Middle frontal gyrus (tissue), 1 donor: ENCODE data around the gene CHEK1.
"Not testable (repeated sequence)": the region's sequence is repeated elsewhere in the genome, so short reads cannot be mapped to it uniquely, and the experiment has no call there.

Experiments used
- DNase-seq: peaks from one replicate; pipeline ENCODE4 v3.0.0-alpha.2; 2015; ENCODE audit warnings: low spot score; ENCODE audit errors: extremely low spot score

Gene CHEK1

DNA sequence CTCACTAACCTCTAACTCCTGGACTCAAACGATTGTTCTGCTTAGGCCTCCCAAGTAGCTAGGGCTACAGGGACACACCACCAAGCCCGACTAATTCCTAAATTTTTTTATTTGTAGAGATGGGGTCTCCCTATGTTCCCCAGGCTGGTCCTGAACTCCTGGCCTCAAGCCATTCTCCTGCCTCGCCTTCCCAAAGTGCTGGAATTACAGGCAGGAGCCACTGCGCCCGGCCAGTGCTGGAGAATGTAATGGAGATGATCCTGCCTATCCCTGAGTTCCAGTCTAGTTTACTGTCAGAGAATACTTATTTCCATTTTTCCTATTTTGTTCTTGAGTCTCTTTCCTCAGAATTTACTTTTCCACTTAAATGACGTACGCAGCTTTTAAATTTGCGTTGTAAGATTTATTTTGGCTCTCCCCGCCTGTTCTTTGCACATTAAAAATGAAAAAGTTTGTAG is at the start of gene CHEK1:
Gene CHEK1 (plus strand): TSS at position 408 of the 458 bp plus-strand sequence. CDS start 1,606 bp downstream, outside the sequence.
- no peak for DNase-seq

DNA sequence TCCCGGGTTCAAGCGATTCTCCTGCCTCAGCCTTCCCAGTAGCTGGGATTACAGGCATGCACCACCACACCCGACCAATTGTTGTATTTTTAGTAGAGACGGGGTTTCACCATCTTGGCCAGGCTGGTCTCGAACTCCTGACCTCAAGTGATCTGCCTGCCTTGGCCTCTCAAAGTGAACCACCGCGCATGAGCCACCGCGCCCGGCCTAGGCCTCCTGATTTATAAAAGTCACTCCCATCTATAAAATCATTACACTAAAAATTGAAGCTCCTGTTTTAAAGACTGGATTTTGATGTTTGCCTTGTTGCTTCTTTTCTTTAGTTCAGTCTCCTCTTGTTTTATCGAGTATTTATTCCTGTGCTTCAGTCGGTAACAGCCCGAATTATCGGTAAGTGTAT is 47.8 kb upstream of the CHEK1 start:
- DNase-seq, result not testable (repeated sequence)

DNA sequence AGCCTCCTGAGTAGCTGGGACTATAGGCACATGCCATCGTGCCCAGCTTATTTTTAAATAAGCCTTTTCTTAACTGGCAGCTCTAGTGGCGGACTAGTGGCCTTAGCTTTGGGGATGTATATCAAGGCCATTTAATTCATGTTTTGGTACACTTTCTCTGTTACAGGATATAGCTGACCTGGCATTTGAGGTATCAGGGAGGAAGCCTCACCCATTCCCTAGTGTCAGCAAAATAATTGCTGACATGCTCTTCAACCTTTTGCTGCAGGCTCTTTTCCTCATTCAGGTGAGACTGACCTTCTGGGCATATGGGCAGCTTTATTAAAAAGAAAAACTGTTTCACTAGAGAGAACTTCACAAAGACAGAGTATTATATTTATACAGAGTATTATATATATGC is 46.2 kb upstream of the CHEK1 start:
- no peak for DNase-seq

DNA sequence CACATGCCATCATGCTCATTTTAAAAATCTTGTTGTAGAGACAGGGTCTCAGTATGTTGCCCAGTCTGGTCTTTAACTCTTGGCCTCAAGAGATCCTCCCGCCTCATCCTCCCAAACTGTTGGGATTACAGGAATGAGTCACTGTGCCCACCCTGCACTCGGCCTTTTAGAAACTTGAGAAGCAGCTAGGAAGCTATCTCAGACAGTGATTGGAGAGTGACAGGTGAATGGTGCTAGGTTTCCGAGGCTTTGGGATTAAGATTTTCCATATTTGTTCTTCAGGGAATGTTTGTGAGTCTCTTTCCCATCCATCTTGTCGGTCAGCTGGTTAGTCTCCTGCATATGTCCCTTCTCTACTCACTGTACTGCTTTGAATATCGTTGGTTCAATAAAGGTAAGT is 45.2 kb upstream of the CHEK1 start:
- no peak for DNase-seq

DNA sequence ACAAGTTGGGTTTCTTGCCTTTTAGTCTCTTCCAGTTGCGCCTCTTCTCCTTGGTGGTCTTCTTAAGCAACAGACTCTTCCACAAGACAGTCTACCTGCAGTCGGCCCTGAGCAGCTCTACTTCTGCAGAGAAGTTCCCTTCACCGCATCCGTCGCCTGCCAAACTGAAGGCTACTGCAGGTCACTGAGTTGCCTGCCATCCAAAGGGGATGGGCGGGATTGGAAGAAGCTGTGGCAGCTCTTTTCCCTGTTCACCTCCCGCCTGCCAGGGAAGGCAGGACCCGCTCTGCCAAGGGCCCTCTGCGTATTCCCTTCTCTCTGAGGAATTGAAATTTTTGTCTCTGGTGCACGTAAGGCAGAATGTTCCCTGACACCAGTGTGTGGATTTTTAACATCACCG is 41.5 kb upstream of the CHEK1 start:
- no peak for DNase-seq

DNA sequence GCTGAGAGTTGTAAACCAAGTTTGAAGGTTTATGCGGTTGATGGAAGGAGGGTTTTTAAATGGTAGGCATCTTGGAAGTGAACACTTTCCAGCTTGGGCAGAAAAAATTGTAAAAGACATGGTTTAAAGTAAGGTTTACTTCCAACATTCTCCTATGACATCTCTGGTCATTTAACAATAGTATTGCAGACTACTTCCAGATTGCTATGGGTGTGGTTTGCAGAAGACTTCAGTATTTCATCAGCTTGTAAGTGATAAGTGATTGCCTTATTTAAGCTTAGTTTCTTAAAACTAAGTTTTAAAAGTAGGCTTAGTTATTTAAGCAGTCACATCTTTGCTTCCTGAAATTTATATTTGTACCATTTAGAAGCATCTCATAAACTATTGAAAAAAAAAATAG is 39.5 kb upstream of the CHEK1 start:
- DNase-seq, result no peak

DNA sequence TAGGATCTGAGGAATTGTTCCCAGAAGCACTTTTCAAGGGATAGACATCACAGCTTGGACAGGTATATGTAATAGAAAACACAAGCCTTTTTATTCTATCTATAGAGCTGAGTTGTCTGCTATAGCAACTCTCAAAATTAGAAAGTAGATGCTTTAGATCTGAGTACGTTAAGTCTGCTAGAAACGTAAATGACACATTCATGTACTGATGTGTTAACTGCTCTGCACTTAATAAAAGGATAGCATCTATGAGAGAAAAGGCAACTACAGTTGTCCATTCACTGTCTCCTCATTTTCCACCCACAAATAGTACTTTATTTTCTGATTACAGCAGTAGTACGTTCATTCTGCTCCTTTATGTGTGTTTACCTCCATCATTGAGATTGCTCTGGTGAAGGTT is 38.3 kb upstream of the CHEK1 start:
- no peak for DNase-seq

DNA sequence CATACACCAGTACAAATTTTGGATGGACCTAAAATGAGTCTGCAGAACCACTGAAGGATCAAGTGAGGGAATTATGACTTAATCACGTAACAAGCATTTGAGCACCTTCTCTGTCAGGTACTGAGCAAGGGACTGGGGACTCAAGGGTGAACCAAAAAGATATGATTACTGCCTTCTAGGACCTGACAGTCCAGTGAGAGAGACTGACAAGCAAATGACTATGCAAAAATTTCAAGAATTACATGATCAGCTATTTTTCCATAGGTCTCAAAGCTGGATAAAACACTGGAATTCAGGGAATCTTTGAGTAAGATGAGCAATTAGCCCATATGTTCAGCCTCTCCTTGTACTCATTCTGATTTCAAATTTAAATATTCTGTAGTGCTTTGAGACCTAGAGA is 37.5 kb upstream of the CHEK1 start:
- DNase-seq, result no peak

DNA sequence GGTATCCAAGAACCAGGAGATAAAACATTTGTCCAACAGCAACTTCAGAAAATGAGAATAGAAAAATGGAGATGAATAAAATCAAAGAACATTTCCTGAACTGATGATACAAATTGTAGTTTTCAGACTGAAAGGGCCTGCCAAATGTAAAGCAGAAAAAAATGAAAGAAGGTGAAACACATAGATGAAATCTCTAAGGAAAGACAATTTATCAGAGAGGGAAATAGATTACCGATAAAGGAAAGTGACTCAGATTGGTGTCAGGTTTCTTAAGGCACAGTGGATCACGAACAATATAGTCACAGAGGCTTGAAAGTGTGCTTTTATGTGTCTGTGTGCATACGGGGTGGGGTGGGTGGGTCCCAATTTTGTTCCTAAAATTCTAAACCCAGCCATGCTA is 36.5 kb upstream of the CHEK1 start:
- DNase-seq, result no peak

DNA sequence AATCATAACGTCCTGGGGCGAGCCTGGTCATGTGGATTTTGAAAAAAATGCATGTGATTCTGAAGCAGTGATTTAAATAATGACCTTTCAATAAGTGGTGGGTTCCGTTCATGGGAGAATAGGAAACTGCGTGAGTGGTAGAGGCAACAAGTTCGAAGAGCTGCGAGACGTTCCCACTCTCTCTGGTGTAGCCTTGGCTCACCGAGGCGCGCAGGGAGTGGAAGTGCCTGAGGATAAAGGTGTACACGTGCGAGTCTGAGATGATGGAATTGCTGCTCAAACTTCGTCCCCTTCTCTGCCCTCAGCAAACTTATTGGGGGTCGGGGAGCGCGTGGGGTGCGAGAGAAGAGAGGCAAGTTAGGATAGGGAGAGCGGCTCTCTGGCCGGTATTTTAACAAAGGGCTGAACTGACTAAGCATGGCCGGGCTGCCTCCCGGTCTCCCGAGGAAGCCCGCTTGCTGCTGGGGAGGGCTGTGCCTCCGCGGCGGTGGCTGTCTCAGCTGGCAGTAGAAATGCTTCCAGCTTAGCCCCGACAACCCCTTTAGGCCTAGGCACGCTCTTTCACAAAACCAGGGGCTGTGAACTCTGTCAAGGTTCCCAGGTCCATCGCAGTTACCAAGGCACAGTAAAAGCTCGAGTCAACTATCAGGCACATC is 33.2 kb upstream of the CHEK1 start:
- no peak for DNase-seq

DNA sequence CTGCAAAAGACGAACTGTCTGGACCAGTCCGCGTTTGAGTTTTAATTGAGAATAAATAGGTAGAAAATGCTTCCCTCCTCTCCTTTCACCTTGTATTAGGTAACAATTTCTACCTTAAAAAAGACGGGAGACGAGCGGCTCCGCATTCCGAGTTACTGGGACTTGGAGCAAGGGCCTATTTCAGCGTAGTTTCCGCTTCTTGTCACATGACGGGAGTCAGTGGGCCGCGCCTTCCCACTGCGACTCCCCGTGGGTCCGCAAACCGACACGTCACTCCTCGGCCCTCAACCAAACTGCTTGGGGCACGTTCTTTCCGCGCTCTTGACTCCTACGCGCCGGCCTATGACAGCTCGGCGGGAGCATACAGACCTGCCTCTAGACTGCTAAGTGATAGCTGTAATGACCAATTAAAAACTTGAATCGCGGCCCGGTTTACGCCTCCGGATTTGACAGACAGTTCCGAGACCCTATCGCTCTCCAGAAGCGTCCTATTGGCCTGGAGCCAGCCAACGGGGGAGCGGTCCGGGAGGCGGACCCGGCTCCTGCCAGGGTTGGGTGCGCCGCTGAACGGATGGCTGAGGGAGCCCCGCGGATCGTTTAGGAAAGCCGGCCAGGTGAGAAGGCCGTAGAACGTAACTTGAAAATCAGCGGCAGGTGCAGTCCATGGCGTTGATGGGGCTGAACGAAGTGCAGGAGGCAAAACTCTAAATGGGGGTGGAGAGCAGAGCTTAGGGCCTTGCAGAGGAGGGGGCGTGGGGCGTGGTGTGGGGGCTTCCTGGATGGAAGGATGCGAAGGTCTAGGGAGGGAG is 32.5 kb upstream of the CHEK1 start, which contains the start of gene STT3A:
Gene STT3A (plus strand): TSS at position 548 of the 809 bp plus-strand sequence. CDS start 3,064 bp downstream, outside the sequence.
- DNase-seq, result peak; percentile 100

DNA sequence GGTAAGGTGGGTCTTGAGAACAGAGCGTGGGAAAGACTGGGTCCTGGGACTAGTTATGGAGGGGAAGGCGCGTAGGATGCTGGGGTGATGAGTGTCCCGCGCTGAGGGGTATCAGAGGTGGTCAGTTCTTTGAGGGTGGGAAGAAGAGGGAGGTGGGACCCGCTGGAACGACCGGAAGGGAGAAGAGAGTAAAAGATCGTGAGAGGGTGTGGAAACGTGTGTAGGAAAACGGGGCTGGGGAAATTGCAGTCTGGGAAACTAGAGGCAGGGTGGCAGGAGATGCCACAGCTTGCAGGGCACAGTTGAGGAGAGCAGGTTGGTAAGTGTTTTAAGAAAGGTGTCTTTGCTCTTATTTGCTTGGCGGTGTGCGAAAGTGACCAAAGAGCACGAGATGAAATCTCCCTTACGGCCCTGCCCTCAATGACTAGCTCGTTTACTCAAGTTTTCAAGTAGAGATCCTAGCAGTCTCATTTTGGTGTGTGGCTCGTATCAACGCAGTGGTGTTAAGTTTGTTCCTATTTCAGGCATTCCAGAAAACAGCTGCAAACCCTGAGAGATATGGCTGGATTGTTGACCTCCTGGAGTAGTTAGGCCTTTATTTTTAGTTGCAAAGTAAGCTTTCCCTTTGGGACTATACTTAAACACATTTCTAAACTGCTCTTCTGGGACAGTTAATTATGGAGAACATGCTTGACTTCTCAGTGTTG is 31.7 kb upstream of the CHEK1 start:
- no peak for DNase-seq

DNA sequence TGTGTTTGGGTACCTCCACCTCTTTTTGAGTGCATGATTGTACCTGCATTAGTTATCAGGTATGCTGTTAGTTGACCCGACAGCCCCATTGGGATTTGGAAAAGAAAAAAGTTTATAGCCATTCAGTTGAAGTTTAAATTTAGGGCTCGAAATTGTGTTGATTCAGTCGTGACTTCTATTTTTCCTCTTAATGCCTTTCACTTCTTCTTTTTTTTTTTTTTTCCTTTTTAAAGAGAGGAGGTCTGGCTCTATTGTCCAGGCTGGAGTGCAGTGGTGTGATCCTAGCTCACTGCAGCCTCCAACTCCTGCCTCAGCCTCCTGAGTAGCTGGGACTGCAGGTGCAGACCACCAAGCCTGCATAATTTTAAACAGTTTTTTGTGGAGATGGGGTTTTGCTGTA is 30.0 kb upstream of the CHEK1 start:
- DNase-seq, result no peak

DNA sequence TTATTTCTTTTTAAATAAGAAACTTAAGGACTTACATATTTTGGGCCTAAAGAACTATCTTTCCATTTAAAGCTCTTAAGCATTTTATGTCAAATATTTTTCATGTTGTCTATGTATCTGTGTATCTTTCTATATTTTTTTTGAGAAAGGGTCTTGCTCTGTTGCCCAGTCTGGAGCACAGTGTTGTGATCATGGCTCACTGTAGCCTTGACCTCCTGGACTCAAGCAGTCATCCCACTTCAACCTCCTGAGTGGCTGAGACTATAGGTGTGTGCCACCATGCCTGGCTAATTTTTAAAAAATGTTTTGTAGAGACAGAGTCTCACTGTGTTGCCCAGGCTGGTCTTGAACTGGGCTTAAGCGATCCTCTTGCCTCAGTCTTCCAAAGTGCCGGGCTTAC is 24.3 kb upstream of the CHEK1 start:
- DNase-seq, result no peak

DNA sequence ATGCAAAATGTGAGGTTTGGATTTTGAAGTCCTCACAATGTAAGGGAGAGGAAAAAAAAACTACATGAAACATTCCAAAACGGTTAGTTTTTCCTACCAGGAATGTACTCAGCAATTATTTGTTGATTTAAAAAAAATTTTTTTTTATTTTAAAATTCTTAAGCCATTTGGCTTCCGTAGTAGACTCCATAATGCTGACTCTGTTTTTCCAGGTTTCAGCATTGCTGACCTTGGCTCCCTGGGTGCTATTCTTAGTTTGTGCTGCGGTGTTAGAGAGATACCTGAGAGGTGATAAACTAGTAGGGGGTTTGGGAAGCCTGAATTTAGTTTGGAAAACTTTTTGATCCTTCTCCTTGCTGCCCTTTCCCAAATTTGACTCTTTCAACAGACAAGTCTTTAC is 21.8 kb upstream of the CHEK1 start:
- DNase-seq, result no peak

DNA sequence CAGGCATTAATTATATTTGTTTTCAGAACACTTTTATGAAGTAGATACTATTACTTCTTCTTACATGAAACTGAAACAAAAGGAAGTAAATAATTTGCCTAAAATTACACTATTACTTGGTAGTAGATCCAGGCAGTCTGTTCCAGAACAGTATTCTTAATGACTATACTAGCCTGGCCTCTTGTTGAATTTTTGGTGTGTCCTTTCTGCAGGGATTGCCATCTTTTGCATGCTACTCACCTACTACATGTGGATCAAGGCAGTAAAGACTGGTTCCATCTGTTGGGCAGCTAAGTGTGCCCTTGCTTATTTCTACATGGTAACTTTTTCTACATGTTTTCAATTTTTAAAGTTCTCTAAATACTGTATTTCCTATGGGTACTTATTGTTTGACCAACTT is 19.5 kb upstream of the CHEK1 start:
- no peak for DNase-seq

DNA sequence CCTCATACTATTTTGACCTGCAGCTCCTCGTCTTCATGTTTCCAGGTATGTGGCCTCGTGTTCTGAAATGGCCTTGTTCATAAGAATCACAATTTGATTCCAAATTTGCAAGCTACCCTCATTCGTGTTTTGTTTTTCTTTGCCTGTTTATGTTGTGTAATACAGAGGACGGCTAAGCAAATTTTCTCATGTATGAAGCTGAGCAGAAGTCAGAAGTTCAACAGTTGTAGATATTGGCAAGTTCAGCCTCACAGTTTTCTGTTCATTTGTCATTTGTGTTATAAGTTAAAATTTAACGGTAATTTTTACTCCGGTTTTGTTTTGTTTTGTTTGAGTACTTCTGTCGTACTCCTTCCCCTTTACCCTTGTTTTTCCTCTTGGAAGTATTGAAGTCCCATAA is 15.4 kb upstream of the CHEK1 start:
- no peak for DNase-seq

DNA sequence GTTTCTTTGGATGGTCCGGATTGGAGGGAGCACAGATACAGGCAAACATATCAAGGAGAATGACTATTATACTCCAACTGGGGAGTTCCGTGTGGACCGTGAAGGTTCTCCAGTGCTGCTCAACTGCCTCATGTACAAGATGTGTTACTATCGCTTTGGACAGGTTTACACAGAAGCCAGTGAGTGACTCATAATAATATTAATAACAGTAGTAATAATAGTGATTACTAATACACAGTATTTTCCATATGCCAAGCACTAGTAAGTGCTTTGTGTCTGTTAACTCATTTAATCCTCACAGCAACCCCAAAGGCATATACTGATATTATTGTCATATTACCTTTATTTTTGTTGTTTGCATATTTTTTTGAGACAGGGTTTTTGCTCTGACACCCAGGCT is 6.6 kb upstream of the CHEK1 start:
- DNase-seq, result no peak

DNA sequence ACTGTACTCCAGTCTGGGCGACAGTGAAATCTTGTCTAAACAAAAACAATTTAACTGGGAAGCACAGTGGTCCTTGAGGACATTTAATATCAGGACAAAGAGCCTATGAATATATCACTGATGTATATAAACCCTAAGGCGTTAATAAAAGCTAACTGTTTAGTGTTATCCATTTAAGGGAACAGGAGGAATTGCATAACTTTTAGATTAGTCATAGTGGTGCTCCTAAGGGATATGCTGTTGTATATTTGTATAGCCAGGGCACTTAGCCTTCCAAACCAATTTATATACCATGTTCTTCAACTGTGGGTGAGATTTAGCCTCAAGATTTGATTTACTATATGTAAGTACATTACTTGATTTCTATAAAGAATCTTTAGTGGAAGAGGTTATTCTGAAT is 3.0 kb upstream of the CHEK1 start:
- no peak for DNase-seq

DNA sequence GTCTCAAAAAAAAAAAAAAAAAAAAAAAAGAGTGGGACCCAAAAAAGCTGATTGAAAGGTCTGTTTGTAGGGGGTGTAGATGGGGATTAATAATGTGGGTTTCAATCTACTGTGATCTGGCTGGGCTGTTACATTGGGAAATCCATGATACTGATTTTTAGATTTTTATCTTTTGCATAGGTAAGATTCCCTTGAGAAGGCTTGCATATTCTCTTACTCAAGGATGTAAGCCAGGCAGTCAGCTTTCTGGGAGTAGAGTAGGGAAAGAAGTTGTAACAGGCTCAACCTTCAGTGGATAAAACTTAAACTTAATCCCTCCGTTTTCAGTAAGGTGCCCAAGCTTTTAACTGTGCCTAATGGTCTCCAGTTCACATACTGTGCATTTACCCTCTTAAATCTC is 1.9 kb upstream of the CHEK1 start:
- no peak for DNase-seq

DNA sequence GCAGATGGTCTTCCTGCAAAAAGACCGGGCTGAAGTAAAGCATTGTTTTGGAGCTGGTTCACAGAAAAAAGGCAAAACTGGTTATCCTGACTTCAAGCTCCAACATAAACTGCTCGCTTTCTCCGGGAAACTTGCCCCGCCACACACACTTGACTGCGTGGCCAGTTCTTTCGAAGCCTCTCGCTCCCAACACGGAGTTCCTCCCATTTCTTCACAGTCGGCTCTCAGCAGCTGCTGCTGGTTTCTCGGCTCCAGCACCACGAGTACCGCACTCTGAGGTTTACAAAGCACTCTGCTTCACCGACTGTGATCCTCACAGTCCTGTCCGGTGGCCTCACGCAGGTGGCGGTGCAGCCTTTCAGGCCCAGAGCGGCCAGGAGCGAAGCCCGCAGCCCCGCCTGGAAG is 264 bp downstream of the CHEK1 start:
- DNase-seq, result no peak

DNA sequence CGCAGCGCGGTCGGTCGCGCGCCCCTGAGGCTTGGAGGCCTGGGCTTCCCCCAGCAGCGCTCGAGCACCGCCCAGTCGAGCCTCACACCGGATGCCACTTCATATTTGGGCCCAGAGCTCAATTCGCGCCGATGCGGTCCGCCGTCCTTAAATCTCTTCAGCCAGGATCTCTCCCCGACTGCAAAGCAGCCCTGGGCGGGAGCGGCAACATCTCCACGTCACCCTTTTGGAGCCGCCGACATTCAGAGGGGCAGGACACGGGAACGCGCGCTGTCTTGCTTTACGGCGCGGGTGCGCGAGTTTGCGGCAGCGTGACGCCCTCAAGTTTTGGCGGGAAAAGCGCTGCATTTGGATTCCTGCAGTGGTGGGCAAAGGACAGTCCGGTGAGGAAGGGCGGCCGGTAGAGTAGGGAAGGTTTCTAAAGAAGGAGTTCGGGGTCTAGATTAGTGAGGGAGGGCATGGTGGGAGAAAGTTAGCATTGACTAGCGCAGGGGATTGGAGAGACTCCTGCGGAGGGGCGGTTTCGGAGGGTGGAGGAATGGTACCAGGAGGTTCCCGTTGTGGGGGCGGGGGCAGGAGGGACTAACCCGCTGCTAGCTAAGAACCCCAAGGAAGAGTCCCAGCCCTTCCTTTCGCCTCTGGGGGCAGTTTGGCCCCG is 796 bp downstream of the CHEK1 start:
- DNase-seq, result peak; percentile 84
